Heart right ventricle (tissue), 16 donors: Measurements from ENCODE around the gene TENM4. TPM values are rescaled to one million over a fixed set of nuclear protein-coding genes. Genes with fewer than 3 reads are reported as not detected.
A peak's percentile ranks its signal among the peaks of the same experiment; 100 is the strongest.

Source experiments
- ATAC-seq, 8 donors: fragments of 200-7000 bp; cut with Tn5 transposase; one replicate each; pipeline ENCODE4 v1.9.1; 2020; ENCODE audit warnings: mild to moderate bottlenecking in 8 of 8, moderate library complexity in 8 of 8, moderate number of reproducible peaks in 1 of 8
- DNase-seq, 2 donors: peaks; one replicate each; pipeline ENCODE4 v3.0.0-alpha.2; 2020
- H3K27ac ChIP-seq, 10 donors: fragments of 200-600 bp; sonication (generic) in 2 of 10; one replicate each; pipeline versions ENCODE4 v1.5.0 to v1.8.0; 2020 to 2022; ENCODE audit warnings: mild to moderate bottlenecking in 3 of 10
- H3K27me3 ChIP-seq, 7 donors: fragments of 200-600 bp; one replicate each; pipeline ENCODE4 v1.8.0; 2021 to 2022; ENCODE audit warnings: mild to moderate bottlenecking in 2 of 7
- H3K36me3 ChIP-seq, 9 donors: fragments of 200-600 bp; sonication (generic) in 1 of 9; one replicate each; pipeline versions ENCODE4 v1.5.0 to v1.8.0; 2020 to 2022; ENCODE audit warnings: mild to moderate bottlenecking in 2 of 9
- H3K4me1 ChIP-seq, 9 donors: fragments of 200-600 bp; sonication (generic) in 1 of 9; one replicate each; pipeline versions ENCODE4 v1.5.0 to v1.8.0; 2020 to 2022; ENCODE audit warnings: mild to moderate bottlenecking in 4 of 9
- H3K4me3 ChIP-seq, 10 donors: fragments of 200-600 bp; sonication (generic) in 2 of 10; one replicate each; pipeline versions ENCODE4 v1.5.0 to v1.8.0; 2020 to 2022; ENCODE audit warnings: mild to moderate bottlenecking in 7 of 10, moderate library complexity in 2 of 10
- H3K9me3 ChIP-seq, 11 donors: fragments of 200-600 bp in 10 of 11; sonication (generic) in 2 of 11; one replicate each; pipeline versions ENCODE4 v1.5.0 to v1.8.0; 2013 to 2022; ENCODE audit warnings: mild to moderate bottlenecking in 2 of 11, control low read depth in 1 of 11, moderate library complexity in 1 of 11
- CTCF ChIP-seq, 9 donors: fragments of 200-600 bp; sonication (generic) in 2 of 9; IDR thresholded peaks; one replicate each; pipeline versions ENCODE4 v1.5.0 to v1.8.0; 2021 to 2022; ENCODE audit warnings: antibody characterized with exemption in 9 of 9, mild to moderate bottlenecking in 5 of 9, moderate library complexity in 1 of 9
- WGBS, 2 donors: extraction: QIAGEN DNeasy Blood & Tissue Kit; methylation state at CpG; one replicate each; pipeline ENCODE4 v1.1.7; 2013; ENCODE audit warnings: inconsistent platforms in 1 of 2; 5-methylcytosine and 5-hydroxymethylcytosine counted together
- intact Hi-C, 10 donors: fragments of 100-400 bp; cut with DNase I; formaldehyde crosslinking; loops; one replicate each; pipeline versions ENCODE4 v1.11.1 to v1.14.2; 2022
- polyA plus RNA-seq, 2 donors: library from polyadenylated mRNA; stranded (reverse); fragments of 200-250 nt; gene quantifications; one replicate each; pipeline ENCODE4 v1.2.3, GENCODE V29; 2013
- total RNA-seq, 10 donors: library from RNA; stranded (reverse); fragmentation: NEBNext Ultra II Directional in 3 of 10; extraction: Animal tissue kit (Norgen Biotek cat#: 25700) in 3 of 10; gene quantifications; one replicate each; pipeline versions ENCODE4 v1.2.1 to v1.2.4, GENCODE V29; 2021 to 2023
- donor health status: Arrhythmogenic right ventricular cardiomyopathy.
- donor health status: ischemic (EF 13 %, LVEDD 7.1; RV severe dilation, severe dysfunction).
- donor health status: healthy with polysubstance abuse.
- donor health status: DM: no; HTN: yes; CAD: no.
- donor health status: DM: no; HTN: no; CAD: no.
- donor health status: ischemic (EF 25% LVEDD 6.9; RV normal size, moderate dysfunction).
- donor health status: ischemic (EF 25% LVEDD 5.7; RV mildly dilated, moderate dysfunction).
- donor health status: healthy.
- donor health status: DM: yes; HTN: yes; CAD: no.
- donor health status: Ischemic cardiomyopathy.
- donor health status: ischemic (EF 35%, LVEDD 5.7; RV mildly dilated, moderate dysfunction).
- donor health status: nonischemic (EF 11% LVEDD 7.7; RV severe dilation, severe dysfunction).
- donor health status: DM: yes; HTN: yes; CAD: no.
- donor health status: PGD.
- donor health status: ischemic (EF 29% LVEDD 5.4; RV normal size, mild dysfunction).
- donor health status: nonischemic (EF 23%, LVEDD 6.1; RV moderate dilation, normal function).

The TENM4 gene
- total and polyA plus RNA-seq, 12 donors = 0.10 to 3.6 (median 0.91) TPM

GRCh38 chr11:78938036-78938435 is 502.8 kb downstream of the TENM4 start:
- ATAC-seq (no peak), DNase-seq (no peak)
- WGBS, 2 donors = 92 to 94% methylated on average over 1 of the region's 1 CpG
- peaks cover 0 to 17% (median 0%) of the 10 kb centered on the region in 9 donors for H3K4me1 ChIP-seq
- TF ChIP-seq CTCF (IDR thresholded peaks at IDR 0.05) = no peak
- H3K9me3 ChIP-seq = no peaks in the 10 kb centered on the region
- intact Hi-C loops = no loop called here
- H3K27ac ChIP-seq = no peak overlapping the region
- H3K4me3 ChIP-seq = no peak overlapping the region
- no peaks in the 10 kb centered on the region for H3K36me3 ChIP-seq
- H3K27me3 ChIP-seq = no peaks in the 10 kb centered on the region

- ATAC-seq = no peak
Measured at GRCh38 chr11:78935398-78936068, 505.3 kb downstream of the TENM4 start.

GRCh38 chr11:78933350-78933749 is 507.5 kb downstream of the TENM4 start:
- no peak overlapping the region for H3K4me3 ChIP-seq
- H3K36me3 ChIP-seq = no peaks in the 10 kb centered on the region
- no peak for TF ChIP-seq CTCF (IDR thresholded peaks at IDR 0.05)
- H3K27me3 ChIP-seq = peaks cover 0 to 10% (median 0%) of the 10 kb centered on the region in 7 donors
- DNase-seq (no peak), ATAC-seq (no peak)
- no peak overlapping the region for H3K27ac ChIP-seq
- H3K9me3 ChIP-seq = no peaks in the 10 kb centered on the region
- 76 to 82% methylated on average over 5 of the region's 5 CpGs for WGBS, 2 donors
- intact Hi-C loops = no loop called here
- peaks cover 0 to 17% (median 0%) of the 10 kb centered on the region in 9 donors for H3K4me1 ChIP-seq

More at GRCh38 chr11:78935398-78936068, 505.3 kb downstream of the TENM4 start:
- DNase-seq = no peak
- H3K27me3 ChIP-seq = no peaks in the 10 kb centered on the region
- no peaks in the 10 kb centered on the region for H3K36me3 ChIP-seq
- H3K4me1 ChIP-seq = peaks cover 0 to 17% (median 0%) of the 10 kb centered on the region in 9 donors
- no peaks in the 10 kb centered on the region for H3K9me3 ChIP-seq
- no peak for TF ChIP-seq CTCF (IDR thresholded peaks at IDR 0.05)
- intact Hi-C loops = no loop called here
- H3K4me3 ChIP-seq = no peak overlapping the region
- peak overlapping the region in 1 of 10 donors; percentile 66 for H3K27ac ChIP-seq
- WGBS, 2 donors = 62 to 70% methylated on average over 4 of the region's 4 CpGs

GRCh38 chr11:78932757-78933156 is 508.1 kb downstream of the TENM4 start:
- Histone ChIP-seq H3K36me3 (no peaks in the 10 kb centered on the region), H3K9me3 (no peaks in the 10 kb centered on the region), H3K4me3 (no peak overlapping the region), H3K4me1 (peaks cover 0 to 17% (median 0%) of the 10 kb centered on the region in 9 donors), H3K27me3 (peaks cover 0 to 14% (median 0%) of the 10 kb centered on the region in 7 donors), H3K27ac (no peak overlapping the region)
- WGBS, 2 donors = 97 to 98% methylated on average over 11 of the region's 11 CpGs
- ATAC-seq = no peak
- TF ChIP-seq CTCF (IDR thresholded peaks at IDR 0.05) = no peak
- intact Hi-C loops = no loop called here
- no peak for DNase-seq
